ENCODE results near the gene SMIM35. TPM values are rescaled to one million over a fixed set of nuclear protein-coding genes. Genes with fewer than 3 reads are reported as not detected.

Gene SMIM35
- polyA plus RNA-seq, 2 donors: 0.01 to 0.02 TPM

GRCh38 chr11:118061586-118062125 is 25.1 kb downstream of the SMIM35 start:
- no peak overlapping the region for H3K27ac ChIP-seq (ENCODE audit: low read depth in 2 of 2, low read length in 1 of 2)
- H3K36me3 ChIP-seq (ENCODE audit: control insufficient read depth in 2 of 2, insufficient read depth in 2 of 2, low read length in 1 of 2): no peaks in the 10 kb centered on the region
- H3K4me3 ChIP-seq (ENCODE audit: low read depth in 1 of 2, low read length in 2 of 2): no peak overlapping the region
- H3K27me3 ChIP-seq (ENCODE audit: control insufficient read depth in 1 of 2, insufficient read depth in 2 of 2, low read length in 2 of 2): no peaks in the 10 kb centered on the region
- WGBS, 2 donors: 93 to 97% methylated on average over 6 of the region's 6 CpGs
- no peaks in the 10 kb centered on the region for H3K9me3 ChIP-seq (ENCODE audit: control insufficient read depth in 2 of 2, insufficient read depth in 1 of 2, low read depth in 1 of 2, low read length in 1 of 2)
- H3K4me1 ChIP-seq (ENCODE audit: control insufficient read depth in 2 of 2, insufficient read depth in 2 of 2, low read length in 1 of 2): peaks cover 3 to 5% of the 10 kb centered on the region in 2 donors

GRCh38 chr11:118060869-118061268 is 25.9 kb downstream of the SMIM35 start:
- H3K4me1 ChIP-seq (ENCODE audit: control insufficient read depth in 2 of 2, insufficient read depth in 2 of 2, low read length in 1 of 2): peaks cover 3 to 5% of the 10 kb centered on the region in 2 donors
- H3K36me3 ChIP-seq (ENCODE audit: control insufficient read depth in 2 of 2, insufficient read depth in 2 of 2, low read length in 1 of 2): no peaks in the 10 kb centered on the region
- no peak overlapping the region for H3K27ac ChIP-seq (ENCODE audit: low read depth in 2 of 2, low read length in 1 of 2)
- 53 to 71% methylated on average over 7 of the region's 7 CpGs for WGBS, 2 donors
- H3K27me3 ChIP-seq (ENCODE audit: control insufficient read depth in 1 of 2, insufficient read depth in 2 of 2, low read length in 2 of 2): no peaks in the 10 kb centered on the region
- H3K9me3 ChIP-seq (ENCODE audit: control insufficient read depth in 2 of 2, insufficient read depth in 1 of 2, low read depth in 1 of 2, low read length in 1 of 2): no peaks in the 10 kb centered on the region
- no peak overlapping the region for H3K4me3 ChIP-seq (ENCODE audit: low read depth in 1 of 2, low read length in 2 of 2)

- no peak overlapping the region for H3K27ac ChIP-seq (ENCODE audit: low read depth in 2 of 2, low read length in 1 of 2)
- WGBS, 2 donors: 80 to 88% methylated on average over 10 of the region's 10 CpGs
Observed at GRCh38 chr11:118060081-118060661, 26.6 kb downstream of the SMIM35 start.

DNA sequence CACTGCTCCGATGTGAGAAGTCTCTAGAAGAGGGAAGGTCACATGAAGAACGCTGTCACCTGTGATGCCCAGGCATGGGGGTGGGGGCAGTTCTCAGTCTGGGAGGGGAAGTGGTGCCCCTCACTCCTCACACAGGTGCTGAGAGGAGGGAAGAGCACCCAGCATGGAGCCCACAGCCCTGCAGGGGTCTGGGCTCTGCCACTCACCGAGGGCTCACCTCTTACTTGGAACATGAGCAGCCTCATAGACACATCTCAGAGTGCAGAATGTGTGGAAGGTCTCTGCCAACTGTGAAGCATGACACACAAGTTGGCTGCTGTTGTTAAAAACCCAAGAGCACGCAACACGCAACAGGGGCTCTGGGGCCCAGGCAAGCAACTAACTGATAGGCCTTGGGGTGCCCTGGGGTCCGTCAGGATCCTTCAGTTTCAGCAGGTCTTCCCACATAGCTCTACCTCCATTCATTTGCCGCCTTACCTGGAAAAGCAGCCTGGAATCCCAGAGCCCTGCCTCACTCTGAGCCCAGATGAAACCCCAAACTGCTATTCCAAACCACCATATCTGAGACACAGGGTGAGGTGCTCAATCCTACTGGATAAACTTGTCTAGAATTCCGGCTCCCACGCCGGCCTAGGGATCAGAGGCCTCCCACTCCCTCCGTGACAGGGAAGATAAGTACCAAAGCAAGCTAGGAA is 27.4 kb downstream of the SMIM35 start:
- WGBS, 2 donors: 87 to 88% methylated on average over 11 of the region's 11 CpGs
- Histone ChIP-seq H3K27ac (ENCODE audit: low read depth in 2 of 2, low read length in 1 of 2) (no peak overlapping the region), H3K9me3 (ENCODE audit: control insufficient read depth in 2 of 2, insufficient read depth in 1 of 2, low read depth in 1 of 2, low read length in 1 of 2) (no peaks in the 10 kb centered on the region), H3K4me3 (ENCODE audit: low read depth in 1 of 2, low read length in 2 of 2) (no peak overlapping the region), H3K27me3 (ENCODE audit: control insufficient read depth in 1 of 2, insufficient read depth in 2 of 2, low read length in 2 of 2) (no peaks in the 10 kb centered on the region), H3K36me3 (ENCODE audit: control insufficient read depth in 2 of 2, insufficient read depth in 2 of 2, low read length in 1 of 2) (no peaks in the 10 kb centered on the region), H3K4me1 (ENCODE audit: control insufficient read depth in 2 of 2, insufficient read depth in 2 of 2, low read length in 1 of 2) (no peaks in the 10 kb centered on the region)

More at GRCh38 chr11:118060081-118060661, 26.6 kb downstream of the SMIM35 start:
- no peaks in the 10 kb centered on the region for H3K9me3 ChIP-seq (ENCODE audit: control insufficient read depth in 2 of 2, insufficient read depth in 1 of 2, low read depth in 1 of 2, low read length in 1 of 2)
- H3K36me3 ChIP-seq (ENCODE audit: control insufficient read depth in 2 of 2, insufficient read depth in 2 of 2, low read length in 1 of 2): no peaks in the 10 kb centered on the region
- H3K4me1 ChIP-seq (ENCODE audit: control insufficient read depth in 2 of 2, insufficient read depth in 2 of 2, low read length in 1 of 2): peaks cover 3 to 5% of the 10 kb centered on the region in 2 donors
- H3K4me3 ChIP-seq (ENCODE audit: low read depth in 1 of 2, low read length in 2 of 2): no peak overlapping the region
- H3K27me3 ChIP-seq (ENCODE audit: control insufficient read depth in 1 of 2, insufficient read depth in 2 of 2, low read length in 2 of 2): no peaks in the 10 kb centered on the region

DNA sequence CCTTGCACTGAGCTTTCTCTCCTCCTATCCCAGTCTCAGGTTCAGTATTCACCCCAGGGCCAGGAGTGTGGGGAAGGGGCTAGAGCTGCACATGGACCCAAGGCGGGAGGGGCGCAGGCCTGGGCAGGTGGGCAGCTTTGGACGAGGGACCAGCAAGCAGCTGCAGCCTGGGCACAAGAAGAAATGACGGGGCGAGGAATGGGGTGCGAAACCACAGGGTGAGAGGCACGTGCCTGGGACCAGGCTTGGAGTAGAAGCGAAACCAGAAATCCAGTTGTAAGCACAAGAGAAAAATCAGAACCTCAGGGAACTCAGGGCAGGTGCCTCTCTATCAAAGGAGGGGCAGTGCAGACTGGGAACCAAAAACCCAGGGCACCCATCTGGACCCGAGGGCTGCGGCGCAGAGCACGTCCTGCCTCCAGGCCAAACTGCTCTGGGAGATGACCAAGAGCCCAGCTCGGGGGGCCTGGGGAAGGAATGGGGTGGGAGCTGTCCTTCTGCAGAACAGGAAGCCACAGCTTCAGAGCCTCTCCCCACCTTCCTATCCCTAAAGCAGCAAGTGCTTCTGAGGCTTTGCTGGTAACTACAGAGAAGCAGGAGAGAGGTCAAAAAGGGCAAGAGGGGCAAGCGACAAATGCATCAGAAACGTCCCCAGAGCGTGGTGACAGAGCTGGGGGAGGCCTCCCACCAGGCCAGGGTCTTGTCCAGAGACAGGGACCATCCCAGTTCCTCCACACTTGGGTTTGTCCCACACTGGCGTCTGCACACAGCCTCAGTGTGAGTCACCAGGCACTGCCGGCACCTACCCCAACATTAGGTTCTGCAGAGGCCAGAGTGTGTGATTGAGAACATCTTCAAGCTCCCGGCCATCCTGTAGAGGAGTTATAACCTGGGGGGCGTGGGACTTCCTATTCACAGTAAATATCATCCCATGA is 28.2 kb downstream of the SMIM35 start:
- Histone ChIP-seq H3K27ac (ENCODE audit: low read depth in 2 of 2, low read length in 1 of 2) (no peak overlapping the region), H3K27me3 (ENCODE audit: control insufficient read depth in 1 of 2, insufficient read depth in 2 of 2, low read length in 2 of 2) (no peaks in the 10 kb centered on the region), H3K9me3 (ENCODE audit: control insufficient read depth in 2 of 2, insufficient read depth in 1 of 2, low read depth in 1 of 2, low read length in 1 of 2) (no peaks in the 10 kb centered on the region), H3K36me3 (ENCODE audit: control insufficient read depth in 2 of 2, insufficient read depth in 2 of 2, low read length in 1 of 2) (no peaks in the 10 kb centered on the region), H3K4me1 (ENCODE audit: control insufficient read depth in 2 of 2, insufficient read depth in 2 of 2, low read length in 1 of 2) (no peaks in the 10 kb centered on the region), H3K4me3 (ENCODE audit: low read depth in 1 of 2, low read length in 2 of 2) (no peak overlapping the region)
- 76 to 82% methylated on average over 20 of the region's 20 CpGs for WGBS, 2 donors

DNA sequence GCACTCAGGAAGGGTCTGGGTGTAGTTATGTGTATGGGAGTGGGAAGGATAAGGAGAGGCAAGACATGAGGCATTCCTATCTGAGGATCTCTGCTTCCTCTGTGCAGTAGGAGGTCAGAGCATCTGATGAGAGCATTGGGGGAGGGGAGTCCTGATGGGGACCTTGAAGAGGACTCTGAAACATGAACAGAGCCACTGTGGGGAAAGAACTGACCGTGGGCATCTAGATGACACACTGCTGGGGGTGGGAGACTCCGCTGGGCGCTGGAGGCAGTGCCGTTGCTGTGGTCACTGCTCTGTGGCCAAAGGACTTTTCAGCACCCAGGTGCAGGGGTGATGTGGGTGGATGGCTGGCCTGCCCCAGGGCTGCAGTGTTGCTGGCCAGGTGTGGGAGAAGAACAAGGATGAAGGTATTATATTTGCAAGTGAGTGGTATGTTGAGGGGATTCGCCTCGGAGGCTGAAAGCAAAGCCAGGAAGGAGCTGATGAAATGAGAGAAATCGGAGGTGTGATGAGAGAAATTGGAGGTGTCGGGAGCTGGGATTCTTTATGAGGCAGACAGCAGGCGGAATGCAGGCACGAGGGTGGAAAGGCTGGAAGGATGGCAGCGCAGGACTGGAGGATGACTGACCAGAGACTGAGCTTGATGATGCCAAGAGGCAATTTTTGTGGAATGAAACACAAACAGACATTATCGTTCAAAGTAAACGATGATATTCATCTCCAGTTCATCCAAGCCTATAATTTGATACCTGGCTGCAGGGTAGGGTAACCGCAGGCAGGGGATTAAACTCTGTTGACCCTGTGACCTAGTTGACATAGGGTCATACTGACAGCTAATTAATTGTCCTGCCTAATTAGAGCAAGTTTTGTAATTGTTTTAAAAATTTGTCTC is 29.3 kb downstream of the SMIM35 start:
- H3K36me3 ChIP-seq (ENCODE audit: control insufficient read depth in 2 of 2, insufficient read depth in 2 of 2, low read length in 1 of 2): no peaks in the 10 kb centered on the region
- H3K27ac ChIP-seq (ENCODE audit: low read depth in 2 of 2, low read length in 1 of 2): no peak overlapping the region
- H3K27me3 ChIP-seq (ENCODE audit: control insufficient read depth in 1 of 2, insufficient read depth in 2 of 2, low read length in 2 of 2): no peaks in the 10 kb centered on the region
- H3K9me3 ChIP-seq (ENCODE audit: control insufficient read depth in 2 of 2, insufficient read depth in 1 of 2, low read depth in 1 of 2, low read length in 1 of 2): no peaks in the 10 kb centered on the region
- no peaks in the 10 kb centered on the region for H3K4me1 ChIP-seq (ENCODE audit: control insufficient read depth in 2 of 2, insufficient read depth in 2 of 2, low read length in 1 of 2)
- H3K4me3 ChIP-seq (ENCODE audit: low read depth in 1 of 2, low read length in 2 of 2): no peak overlapping the region
- 77 to 82% methylated on average over 14 of the region's 14 CpGs for WGBS, 2 donors

DNA sequence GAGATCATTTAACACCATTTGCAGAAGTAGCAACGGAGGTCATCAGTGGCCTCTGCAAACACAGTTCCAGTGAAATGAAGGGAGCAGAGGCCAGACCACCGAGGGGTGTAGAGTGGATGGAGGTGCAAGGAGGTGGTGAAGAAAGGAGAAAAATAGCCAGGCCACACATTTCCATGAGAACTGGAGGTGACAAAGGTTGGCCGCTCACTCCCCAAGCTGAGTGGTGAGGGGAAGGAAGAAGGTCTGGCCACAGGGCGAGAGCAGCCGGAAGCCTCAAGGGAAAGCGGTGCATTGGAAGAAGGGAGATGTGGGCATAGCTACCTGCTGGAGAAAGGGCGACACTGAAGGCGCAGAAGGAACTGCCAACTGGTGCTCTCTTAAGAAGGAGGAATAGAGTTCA is 30.0 kb downstream of the SMIM35 start:
- Histone ChIP-seq H3K4me3 (ENCODE audit: low read depth in 1 of 2, low read length in 2 of 2) (no peak overlapping the region), H3K36me3 (ENCODE audit: control insufficient read depth in 2 of 2, insufficient read depth in 2 of 2, low read length in 1 of 2) (no peaks in the 10 kb centered on the region), H3K9me3 (ENCODE audit: control insufficient read depth in 2 of 2, insufficient read depth in 1 of 2, low read depth in 1 of 2, low read length in 1 of 2) (no peaks in the 10 kb centered on the region), H3K27ac (ENCODE audit: low read depth in 2 of 2, low read length in 1 of 2) (no peak overlapping the region), H3K27me3 (ENCODE audit: control insufficient read depth in 1 of 2, insufficient read depth in 2 of 2, low read length in 2 of 2) (no peaks in the 10 kb centered on the region), H3K4me1 (ENCODE audit: control insufficient read depth in 2 of 2, insufficient read depth in 2 of 2, low read length in 1 of 2) (no peaks in the 10 kb centered on the region)
- 87% methylated on average over 8 of the region's 8 CpGs for WGBS, 2 donors

DNA sequence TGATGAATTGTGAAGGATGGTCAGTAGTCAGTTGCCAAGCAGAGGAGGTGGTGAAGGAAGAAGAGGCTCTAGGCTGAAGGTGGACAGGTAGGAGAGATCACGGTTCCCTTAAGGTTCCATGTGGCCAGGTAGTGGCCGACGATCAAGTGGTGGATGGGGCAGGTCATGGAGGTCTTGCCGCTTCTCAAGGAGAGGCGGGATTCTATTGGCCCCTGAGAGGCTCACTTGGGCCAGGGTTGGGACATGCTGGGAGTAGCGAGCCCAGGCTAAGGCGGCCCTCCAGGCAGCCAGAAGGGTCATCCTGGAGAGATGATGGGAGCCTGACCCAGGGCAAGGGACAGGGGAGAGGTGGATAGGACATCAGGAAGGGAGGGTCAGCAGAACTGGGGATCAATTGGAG is 30.8 kb downstream of the SMIM35 start:
- WGBS, 2 donors: 98 to 99% methylated on average over 7 of the region's 7 CpGs
- Histone ChIP-seq H3K27me3 (ENCODE audit: control insufficient read depth in 1 of 2, insufficient read depth in 2 of 2, low read length in 2 of 2) (no peaks in the 10 kb centered on the region), H3K4me1 (ENCODE audit: control insufficient read depth in 2 of 2, insufficient read depth in 2 of 2, low read length in 1 of 2) (no peaks in the 10 kb centered on the region), H3K4me3 (ENCODE audit: low read depth in 1 of 2, low read length in 2 of 2) (no peak overlapping the region), H3K36me3 (ENCODE audit: control insufficient read depth in 2 of 2, insufficient read depth in 2 of 2, low read length in 1 of 2) (no peaks in the 10 kb centered on the region), H3K27ac (ENCODE audit: low read depth in 2 of 2, low read length in 1 of 2) (no peak overlapping the region), H3K9me3 (ENCODE audit: control insufficient read depth in 2 of 2, insufficient read depth in 1 of 2, low read depth in 1 of 2, low read length in 1 of 2) (no peaks in the 10 kb centered on the region)

Measured in esophagus (tissue), 2 donors.